ENCODE measurements around the gene CYLD.

Gene CYLD

GRCh38 chr16:50801036-50801435 is 59.1 kb downstream of the CYLD start:
- no peak overlapping the region for H3K27ac ChIP-seq (replicated peaks)
- no peak for DNase-seq (ENCODE audit: low read depth in 1 of 2, low spot score in 1 of 2)
- no peaks in the 10 kb centered on the region for H3K27me3 ChIP-seq (ENCODE audit: insufficient read depth, poor library complexity, severe bottlenecking)
- no peak for TF ChIP-seq POLR2AphosphoS5 (IDR thresholded peaks at IDR 0.05; ENCODE audit: low read depth)
- TF ChIP-seq CTCF (IDR thresholded peaks at IDR 0.05; ENCODE audit: insufficient read depth, low read length), result no peak
- TF ChIP-seq GABPA (IDR thresholded peaks at IDR 0.05; ENCODE audit: low read depth), result no peak
- no peak for TF ChIP-seq SPI1 (IDR thresholded peaks at IDR 0.05; ENCODE audit: borderline replicate concordance, low read depth)
- no peak overlapping the region for H3K4me3 ChIP-seq (replicated peaks; ENCODE audit: insufficient read depth, low read length)

DNA sequence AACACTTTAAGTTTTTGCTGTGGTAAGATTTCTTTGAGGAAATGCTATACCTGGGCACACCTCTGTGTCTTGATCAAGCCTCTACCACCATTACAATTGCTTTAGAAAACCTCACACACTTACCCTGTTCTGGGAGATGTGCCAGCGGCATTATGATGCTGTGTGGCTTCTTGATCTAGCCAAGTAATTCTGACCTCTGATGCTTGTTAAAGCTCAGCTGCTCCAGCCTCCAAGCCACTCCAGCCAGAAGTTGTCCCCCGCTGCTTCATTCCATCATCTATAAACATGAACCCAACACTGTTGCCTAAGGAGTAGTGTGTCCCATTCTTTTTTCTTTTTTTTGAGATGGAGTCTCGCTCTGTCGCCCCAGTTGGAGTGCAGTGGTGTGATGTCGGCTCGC is 60.1 kb downstream of the CYLD start:
- no peak for TF ChIP-seq SPI1 (IDR thresholded peaks at IDR 0.05; ENCODE audit: borderline replicate concordance, low read depth)
- TF ChIP-seq POLR2AphosphoS5 (IDR thresholded peaks at IDR 0.05; ENCODE audit: low read depth), result no peak
- TF ChIP-seq GABPA (IDR thresholded peaks at IDR 0.05; ENCODE audit: low read depth), result no peak
- TF ChIP-seq, protein P1, sequence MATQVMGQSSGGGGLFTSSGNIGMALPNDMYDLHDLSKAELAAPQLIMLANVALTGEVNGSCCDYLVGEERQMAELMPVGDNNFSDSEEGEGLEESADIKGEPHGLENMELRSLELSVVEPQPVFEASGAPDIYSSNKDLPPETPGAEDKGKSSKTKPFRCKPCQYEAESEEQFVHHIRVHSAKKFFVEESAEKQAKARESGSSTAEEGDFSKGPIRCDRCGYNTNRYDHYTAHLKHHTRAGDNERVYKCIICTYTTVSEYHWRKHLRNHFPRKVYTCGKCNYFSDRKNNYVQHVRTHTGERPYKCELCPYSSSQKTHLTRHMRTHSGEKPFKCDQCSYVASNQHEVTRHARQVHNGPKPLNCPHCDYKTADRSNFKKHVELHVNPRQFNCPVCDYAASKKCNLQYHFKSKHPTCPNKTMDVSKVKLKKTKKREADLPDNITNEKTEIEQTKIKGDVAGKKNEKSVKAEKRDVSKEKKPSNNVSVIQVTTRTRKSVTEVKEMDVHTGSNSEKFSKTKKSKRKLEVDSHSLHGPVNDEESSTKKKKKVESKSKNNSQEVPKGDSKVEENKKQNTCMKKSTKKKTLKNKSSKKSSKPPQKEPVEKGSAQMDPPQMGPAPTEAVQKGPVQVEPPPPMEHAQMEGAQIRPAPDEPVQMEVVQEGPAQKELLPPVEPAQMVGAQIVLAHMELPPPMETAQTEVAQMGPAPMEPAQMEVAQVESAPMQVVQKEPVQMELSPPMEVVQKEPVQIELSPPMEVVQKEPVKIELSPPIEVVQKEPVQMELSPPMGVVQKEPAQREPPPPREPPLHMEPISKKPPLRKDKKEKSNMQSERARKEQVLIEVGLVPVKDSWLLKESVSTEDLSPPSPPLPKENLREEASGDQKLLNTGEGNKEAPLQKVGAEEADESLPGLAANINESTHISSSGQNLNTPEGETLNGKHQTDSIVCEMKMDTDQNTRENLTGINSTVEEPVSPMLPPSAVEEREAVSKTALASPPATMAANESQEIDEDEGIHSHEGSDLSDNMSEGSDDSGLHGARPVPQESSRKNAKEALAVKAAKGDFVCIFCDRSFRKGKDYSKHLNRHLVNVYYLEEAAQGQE (IDR thresholded peaks at IDR 0.05; ENCODE audit: insufficient replicate concordance, low read depth), result no peak
- no peak for TF ChIP-seq CTCF (IDR thresholded peaks at IDR 0.05; ENCODE audit: insufficient read depth, low read length)
- H3K27me3 ChIP-seq (ENCODE audit: insufficient read depth, poor library complexity, severe bottlenecking), result no peaks in the 10 kb centered on the region
- H3K4me3 ChIP-seq (replicated peaks; ENCODE audit: insufficient read depth, low read length), result no peak overlapping the region
- H3K27ac ChIP-seq (replicated peaks), result no peak overlapping the region
- DNase-seq (ENCODE audit: low read depth in 1 of 2, low spot score in 1 of 2), result no peak

DNA sequence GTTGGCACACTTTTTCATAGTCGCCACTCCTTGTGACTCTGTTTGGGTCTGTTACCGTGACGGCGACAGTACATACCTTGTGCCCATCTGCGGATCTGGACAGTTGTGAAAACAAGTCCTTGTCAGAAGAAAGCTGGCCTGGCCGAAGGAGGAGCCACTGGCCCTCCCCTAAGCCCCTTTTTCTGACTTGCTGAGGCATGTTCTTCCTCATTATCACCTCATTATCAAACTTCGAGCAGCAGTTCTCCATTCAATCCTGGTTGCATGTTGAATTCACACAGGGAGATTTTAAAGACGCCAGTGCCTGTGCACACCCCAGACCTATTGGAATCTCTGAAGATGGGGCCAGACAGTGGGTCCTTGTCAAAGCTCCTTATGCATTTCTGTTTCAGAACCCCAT is 61.1 kb downstream of the CYLD start:
- no peak overlapping the region for H3K27ac ChIP-seq (replicated peaks)
- no peak for TF ChIP-seq SPI1 (IDR thresholded peaks at IDR 0.05; ENCODE audit: borderline replicate concordance, low read depth)
- no peaks in the 10 kb centered on the region for H3K27me3 ChIP-seq (ENCODE audit: insufficient read depth, poor library complexity, severe bottlenecking)
- H3K4me3 ChIP-seq (replicated peaks; ENCODE audit: insufficient read depth, low read length), result no peak overlapping the region
- DNase-seq (ENCODE audit: low read depth in 1 of 2, low spot score in 1 of 2), result no peak

DNA sequence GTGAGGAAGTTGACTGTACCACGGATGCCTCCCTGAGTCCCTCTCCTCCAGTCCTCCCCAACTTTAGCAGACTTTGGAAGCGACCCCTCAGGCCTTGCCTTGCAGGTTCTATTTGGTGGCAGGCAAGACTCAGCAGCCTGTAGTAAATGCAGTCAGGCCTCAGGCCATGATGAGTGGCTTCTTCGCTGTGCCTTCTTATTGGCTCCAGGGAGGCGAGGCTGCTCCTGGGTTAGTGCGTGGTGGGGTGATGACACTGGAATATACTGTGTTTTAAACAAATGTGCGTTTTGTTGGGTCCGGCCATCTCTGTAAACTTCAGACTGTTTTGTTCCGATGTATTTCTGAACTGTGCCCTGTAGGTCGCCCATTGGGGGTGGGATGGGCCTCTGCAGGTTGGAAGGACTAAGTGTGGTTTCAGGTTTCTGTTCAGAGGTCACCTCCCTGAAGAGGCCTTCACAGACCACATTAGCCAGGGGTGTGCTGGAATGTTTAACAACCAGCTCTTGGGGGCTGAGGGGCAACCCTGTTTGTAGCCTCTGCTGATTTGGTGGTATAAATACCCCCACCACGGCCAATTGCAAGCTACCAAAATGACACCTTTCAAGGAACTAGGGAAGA is 62.5 kb downstream of the CYLD start:
- H3K27me3 ChIP-seq (ENCODE audit: insufficient read depth, poor library complexity, severe bottlenecking), result no peaks in the 10 kb centered on the region
- no peak for DNase-seq (ENCODE audit: low read depth in 1 of 2, low spot score in 1 of 2)

More for the DNA sequence above, 62.5 kb downstream of the CYLD start:
- Histone ChIP-seq H3K27ac (replicated peaks) (no peak overlapping the region), H3K4me3 (replicated peaks; ENCODE audit: insufficient read depth, low read length) (no peak overlapping the region)
- TF ChIP-seq SPI1 (IDR thresholded peaks at IDR 0.05; ENCODE audit: borderline replicate concordance, low read depth) (no peak), GABPA (IDR thresholded peaks at IDR 0.05; ENCODE audit: low read depth) (no peak), CTCF (IDR thresholded peaks at IDR 0.05; ENCODE audit: insufficient read depth, low read length) (no peak), POLR2AphosphoS5 (IDR thresholded peaks at IDR 0.05; ENCODE audit: low read depth) (no peak)
- TF ChIP-seq, protein P1 (IDR thresholded peaks at IDR 0.05; ENCODE audit: insufficient replicate concordance, low read depth), result no peak
